Keratinocyte (primary cell): ENCODE results near the gene CLPSL2. TPM values are rescaled to one million over a fixed set of nuclear protein-coding genes. Genes with fewer than 3 reads are reported as not detected.

ENCODE experiments used
- DNase-seq: peaks from one replicate; pipeline ENCODE4 v3.0.0-alpha.2; 2011; ENCODE audit warnings: low read depth, missing footprints, low spot score
- FAIRE-seq: peaks from 2 replicates; lab custom pipeline; 2011; peaks lifted over from hg19 to GRCh38; lab: Jason Lieb, UNC
- H2AFZ ChIP-seq: 2 replicates; pipeline ENCODE4 v1.6.0; 2012; ENCODE audit warnings: low read length, control low read depth, inconsistent platforms; ENCODE audit not compliant: control insufficient read depth
- H3K27ac ChIP-seq: 2 replicates; pipeline ENCODE4 v1.5.1; 2011; ENCODE audit warnings: low read length; ENCODE audit not compliant: control insufficient read depth, insufficient read depth
- H3K27me3 ChIP-seq: 3 replicates; pipeline ENCODE4 v1.6.0; 2011; ENCODE audit warnings: low read length; ENCODE audit not compliant: control insufficient read depth, insufficient read depth; ENCODE audit errors: extremely low read depth
- H3K36me3 ChIP-seq, 2 experiments: 2 replicates in 1 of 2; 3 replicates in 1 of 2; pipeline ENCODE4 v1.5.1; 2011; ENCODE audit warnings: low read length in 2 of 2, mild to moderate bottlenecking in 1 of 2; ENCODE audit not compliant: control insufficient read depth in 2 of 2, insufficient read depth in 2 of 2; ENCODE audit errors: extremely low read depth in 1 of 2
- H3K4me1 ChIP-seq: 3 replicates; pipeline ENCODE4 v1.5.1; 2011; ENCODE audit warnings: low read length; ENCODE audit not compliant: control insufficient read depth, insufficient read depth; ENCODE audit errors: extremely low read depth
- H3K4me2 ChIP-seq: 3 replicates; pipeline ENCODE4 v1.6.0; 2011; ENCODE audit warnings: low read depth, low read length; ENCODE audit not compliant: control insufficient read depth, insufficient read depth; ENCODE audit errors: extremely low read depth
- H3K4me3 ChIP-seq, 3 experiments: fragments of 200-600 bp in 1 of 3; sonication (generic) in 1 of 3; 2 replicates in 2 of 3; 3 replicates in 1 of 3; pipeline ENCODE4 v1.5.1; 2011 to 2016; ENCODE audit warnings: low read length in 3 of 3, mild to moderate bottlenecking in 3 of 3, control low read depth in 2 of 3, inconsistent platforms in 1 of 3, low read depth in 1 of 3, mixed read lengths in 1 of 3, mixed run types in 1 of 3, moderate library complexity in 1 of 3; ENCODE audit not compliant: control insufficient read depth in 2 of 3, insufficient read depth in 2 of 3; ENCODE audit errors: extremely low read depth in 1 of 3
- H3K79me2 ChIP-seq: 2 replicates; pipeline ENCODE4 v1.6.0; 2012; ENCODE audit warnings: low read length; ENCODE audit not compliant: control insufficient read depth, insufficient read depth
- H3K9ac ChIP-seq: 3 replicates; pipeline ENCODE4 v1.6.0; 2011; ENCODE audit warnings: low read length; ENCODE audit not compliant: control insufficient read depth, insufficient read depth; ENCODE audit errors: extremely low read depth
- H3K9me1 ChIP-seq: 3 replicates; pipeline ENCODE4 v1.6.0; 2011; ENCODE audit warnings: low read length; ENCODE audit not compliant: control insufficient read depth, insufficient read depth; ENCODE audit errors: extremely low read depth
- H3K9me3 ChIP-seq: 2 replicates; pipeline ENCODE4 v1.5.1; 2012; ENCODE audit warnings: low read depth, low read length; ENCODE audit not compliant: control insufficient read depth
- H4K20me1 ChIP-seq: 3 replicates; pipeline ENCODE4 v1.6.0; 2011; ENCODE audit warnings: low read length; ENCODE audit not compliant: control insufficient read depth, insufficient read depth; ENCODE audit errors: extremely low read depth
- EZH2 ChIP-seq: IDR thresholded peaks from one replicate; pipeline ENCODE4 v1.6.1; 2012; ENCODE audit warnings: inconsistent platforms, mild to moderate bottlenecking, low read length, moderate library complexity
- dilution Hi-C: fragments of 300-500 bp; cut with MboI; formaldehyde crosslinking; loops from one replicate; pipeline ENCODE4 v1.7.0; 2020; ENCODE audit warnings: low sequenced_read_pairs; ENCODE audit not compliant: extremely low pct_ligation_motif_present
- polyA plus RNA-seq, 5 experiments: library from polyadenylated mRNA; depleted of rRNA in 3 of 5; stranded (reverse) in 3 of 5; stranded (forward) in 1 of 5; unstranded in 1 of 5; fragments of >200 nt; gene quantifications; 1 replicate in 1 of 5; 2 replicates in 3 of 5; 3 replicates in 1 of 5; pipeline versions ENCODE4 v1.2.1 to v1.2.3, GENCODE V29; 2011 to 2012; ENCODE audit warnings: missing spikeins in 2 of 5, low read depth in 1 of 5, low replicate concordance in 1 of 5
- TF ChIP-seq, protein P1 (sequence below), 3 experiments: IDR thresholded peaks in 1 of 3; conservative IDR thresholded peaks in 1 of 3; optimal IDR thresholded peaks in 1 of 3; 2 replicates in 2 of 3; 3 replicates in 1 of 3; pipeline versions ENCODE3 to v1.5.1; 2011; ENCODE audit warnings: low read length in 3 of 3, mild to moderate bottlenecking in 3 of 3, moderate library complexity in 2 of 3, control low read depth in 1 of 3, inconsistent platforms in 1 of 3; ENCODE audit not compliant: insufficient read depth in 2 of 3; ENCODE audit errors: extremely low read depth in 1 of 3

CLPSL2 gene
- polyA plus RNA-seq, 1 donor (not counting 4 experiments of a cell fraction or from before 2014, with no cell fraction given): not detected

DNA sequence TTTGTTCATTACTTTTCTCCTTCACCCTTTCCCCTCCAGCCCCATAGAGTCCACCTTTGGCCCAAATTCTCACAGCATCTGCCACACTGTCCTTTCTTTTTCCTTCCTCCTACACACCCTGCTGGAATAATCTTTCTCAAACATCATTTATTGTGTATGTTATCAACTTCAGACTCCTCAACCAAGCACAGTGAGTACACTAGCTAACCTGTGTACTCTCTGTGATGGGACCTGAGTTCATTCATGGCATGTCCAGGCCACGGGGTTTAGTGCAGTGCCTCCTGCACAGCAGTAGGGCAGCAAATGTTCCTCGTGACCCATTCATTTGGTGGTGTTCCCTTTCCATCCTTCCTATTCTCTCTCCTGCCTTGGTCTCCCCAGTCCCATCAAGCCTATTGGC is 46.7 kb upstream of the CLPSL2 start:
- TF ChIP-seq, protein P1, sequence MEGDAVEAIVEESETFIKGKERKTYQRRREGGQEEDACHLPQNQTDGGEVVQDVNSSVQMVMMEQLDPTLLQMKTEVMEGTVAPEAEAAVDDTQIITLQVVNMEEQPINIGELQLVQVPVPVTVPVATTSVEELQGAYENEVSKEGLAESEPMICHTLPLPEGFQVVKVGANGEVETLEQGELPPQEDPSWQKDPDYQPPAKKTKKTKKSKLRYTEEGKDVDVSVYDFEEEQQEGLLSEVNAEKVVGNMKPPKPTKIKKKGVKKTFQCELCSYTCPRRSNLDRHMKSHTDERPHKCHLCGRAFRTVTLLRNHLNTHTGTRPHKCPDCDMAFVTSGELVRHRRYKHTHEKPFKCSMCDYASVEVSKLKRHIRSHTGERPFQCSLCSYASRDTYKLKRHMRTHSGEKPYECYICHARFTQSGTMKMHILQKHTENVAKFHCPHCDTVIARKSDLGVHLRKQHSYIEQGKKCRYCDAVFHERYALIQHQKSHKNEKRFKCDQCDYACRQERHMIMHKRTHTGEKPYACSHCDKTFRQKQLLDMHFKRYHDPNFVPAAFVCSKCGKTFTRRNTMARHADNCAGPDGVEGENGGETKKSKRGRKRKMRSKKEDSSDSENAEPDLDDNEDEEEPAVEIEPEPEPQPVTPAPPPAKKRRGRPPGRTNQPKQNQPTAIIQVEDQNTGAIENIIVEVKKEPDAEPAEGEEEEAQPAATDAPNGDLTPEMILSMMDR (optimal IDR thresholded peaks at IDR 0.05 in 1 of 3, IDR thresholded peaks at IDR 0.05 in 1 of 3, conservative IDR thresholded peaks at IDR 0.05 in 1 of 3; ENCODE audit: extremely low read depth in 1 of 3, insufficient read depth in 2 of 3, low read length in 3 of 3): no peak
- TF ChIP-seq EZH2: no peak
- Histone ChIP-seq H3K4me3 (no peak overlapping the region), H3K9me1 (no peaks in the 10 kb centered on the region), H3K4me1 (peaks cover 71% of the 10 kb centered on the region), H3K27ac (peak overlapping the region; percentile 88), H3K79me2 (no peaks in the 10 kb centered on the region), H3K27me3 (no peaks in the 10 kb centered on the region), H4K20me1 (no peaks in the 10 kb centered on the region), H3K9me3 (no peaks in the 10 kb centered on the region), H3K9ac (no peak overlapping the region), H3K36me3 (no peaks in the 10 kb centered on the region), H3K4me2 (no peak overlapping the region), H2AFZ (peak overlapping the region; percentile 4)
- DNase-seq (no peak), FAIRE-seq (no peak)
- dilution Hi-C loops: loop anchor here (25.0 kb wide), 1 partner anchor 167 kb away; no protein-coding TSS in a partner anchor

DNA sequence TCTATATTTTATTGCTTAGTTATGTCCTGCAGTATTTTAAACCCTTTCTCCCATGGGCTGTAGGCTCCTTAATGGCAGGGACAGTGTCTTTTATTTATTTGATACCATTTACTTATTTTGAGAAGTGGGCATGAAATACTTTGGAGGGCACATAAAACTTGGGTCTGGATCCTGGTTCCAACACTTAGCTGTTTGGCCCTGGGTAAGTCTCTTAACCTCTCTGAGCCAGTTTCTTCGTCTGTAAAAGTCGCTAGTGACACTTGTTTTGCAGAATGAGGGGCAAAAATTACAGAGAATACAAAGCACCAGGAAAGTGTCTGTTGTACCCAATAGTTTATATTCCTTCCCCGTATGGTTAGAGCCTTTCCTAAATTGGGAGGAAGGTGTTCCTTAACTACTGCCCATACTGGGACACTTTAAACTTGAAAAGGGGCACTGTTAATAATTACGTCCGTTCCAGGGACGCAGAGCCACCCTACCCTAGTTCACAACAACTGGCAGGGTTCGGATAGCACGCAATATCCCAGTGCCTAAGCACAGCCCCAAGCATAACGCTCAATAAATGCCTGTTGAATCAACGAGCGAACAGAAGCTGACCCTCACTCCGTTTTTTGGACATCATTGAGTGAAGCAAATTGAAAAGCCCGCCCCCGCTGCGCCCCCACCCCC is 45.5 kb upstream of the CLPSL2 start:
- dilution Hi-C loops: loop anchor here (25.0 kb wide), 1 partner anchor 169 kb away; no protein-coding TSS in a partner anchor
- Histone ChIP-seq H3K4me3 (no peak overlapping the region), H3K27me3 (no peaks in the 10 kb centered on the region), H3K36me3 (no peaks in the 10 kb centered on the region), H3K9me1 (no peaks in the 10 kb centered on the region), H3K27ac (peak overlapping the region; percentile 97), H3K79me2 (no peaks in the 10 kb centered on the region), H3K9ac (peak overlapping the region; percentile 90), H3K4me2 (peak overlapping the region; percentile 95), H2AFZ (peak overlapping the region; percentile 64), H4K20me1 (no peaks in the 10 kb centered on the region), H3K4me1 (peaks cover 64% of the 10 kb centered on the region), H3K9me3 (no peaks in the 10 kb centered on the region)
- DNase-seq (no peak), FAIRE-seq (no peak)
- TF ChIP-seq, protein P1 (optimal IDR thresholded peaks at IDR 0.05 in 1 of 3, IDR thresholded peaks at IDR 0.05 in 1 of 3, conservative IDR thresholded peaks at IDR 0.05 in 1 of 3; ENCODE audit: extremely low read depth in 1 of 3, insufficient read depth in 2 of 3, low read length in 3 of 3): no peak
- TF ChIP-seq EZH2: no peak
